IPS-18a (cell line): ENCODE data around the gene WFS1.

ENCODE experiments used
- H3K27ac ChIP-seq: one replicate; pipeline ENCODE4 v1.5.1; 2013; ENCODE audit warnings: low read length
- H3K27me3 ChIP-seq: one replicate; pipeline ENCODE4 v1.6.1; 2013; ENCODE audit warnings: mild to moderate bottlenecking, low read length; ENCODE audit not compliant: control insufficient read depth, insufficient read depth
- H3K36me3 ChIP-seq: one replicate; pipeline ENCODE4 v1.6.1; 2013; ENCODE audit warnings: low read depth, low read length; ENCODE audit not compliant: control insufficient read depth
- H3K4me1 ChIP-seq: one replicate; pipeline ENCODE4 v1.6.1; 2013; ENCODE audit warnings: low read depth, low read length; ENCODE audit not compliant: control insufficient read depth
- H3K4me3 ChIP-seq: one replicate; pipeline ENCODE4 v1.5.1; 2013; ENCODE audit warnings: low read length
- H3K9ac ChIP-seq: one replicate; pipeline ENCODE4 v1.6.1; 2013; ENCODE audit warnings: mild to moderate bottlenecking, low read length, moderate library complexity
- H3K9me3 ChIP-seq: one replicate; pipeline ENCODE4 v1.6.1; 2013; ENCODE audit warnings: low read depth, low read length; ENCODE audit not compliant: control insufficient read depth

The WFS1 gene

DNA sequence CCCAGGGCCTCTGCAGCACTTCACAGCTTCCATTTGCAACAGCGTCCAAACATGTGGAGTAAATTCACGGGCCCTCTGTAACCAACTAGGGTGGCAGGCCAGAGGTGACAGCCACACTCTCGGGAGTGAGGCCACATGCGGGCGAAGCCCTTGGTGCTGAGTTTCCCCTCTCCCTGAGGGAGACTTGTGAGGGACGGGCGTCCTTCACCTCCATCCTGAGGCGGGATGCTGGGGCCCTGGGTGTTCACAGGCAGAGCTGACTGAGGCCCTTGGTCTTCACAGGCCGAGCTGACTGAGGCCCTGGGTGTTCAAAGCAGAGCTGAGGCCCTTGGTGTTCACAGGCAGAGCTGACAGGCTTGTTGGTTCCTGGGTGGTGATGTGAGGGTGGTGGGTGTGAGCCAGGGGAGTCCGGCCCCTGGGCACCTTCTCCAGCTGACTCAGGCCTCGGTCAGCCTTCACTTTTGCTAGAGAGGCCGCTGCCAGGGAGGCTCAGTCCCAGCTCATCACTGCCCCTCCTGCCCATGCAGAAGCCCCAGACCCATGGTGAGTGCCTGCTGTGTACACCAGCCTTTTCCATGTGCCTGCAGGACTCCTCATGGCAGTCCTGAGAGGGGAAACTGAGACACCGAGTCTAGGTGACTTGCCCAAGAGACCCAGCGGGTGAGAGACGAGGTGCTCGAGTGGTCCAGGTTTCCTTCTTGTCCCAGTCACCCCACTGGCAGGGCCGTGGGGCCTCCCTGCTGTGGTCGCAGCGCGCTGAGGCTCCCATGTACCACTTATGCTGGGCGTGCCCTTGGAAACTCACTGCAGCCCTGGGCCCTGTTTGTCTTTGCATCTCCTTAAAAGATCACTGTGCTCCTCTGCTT lies 8.5 kb downstream of the WFS1 start:
- Histone ChIP-seq H3K4me1 (peaks cover 9% of the 10 kb centered on the region), H3K27ac (no peak overlapping the region), H3K4me3 (no peak overlapping the region), H3K9me3 (no peaks in the 10 kb centered on the region), H3K27me3 (no peaks in the 10 kb centered on the region), H3K9ac (no peak overlapping the region), H3K36me3 (peaks cover 12% of the 10 kb centered on the region)

GRCh38 chr4:6278801-6279197 lies 9.1 kb downstream of the WFS1 start:
- Histone ChIP-seq H3K27me3 (no peaks in the 10 kb centered on the region), H3K36me3 (peaks cover 12% of the 10 kb centered on the region), H3K4me3 (no peak overlapping the region), H3K27ac (no peak overlapping the region), H3K9ac (no peak overlapping the region), H3K4me1 (peaks cover 9% of the 10 kb centered on the region), H3K9me3 (no peaks in the 10 kb centered on the region)

DNA sequence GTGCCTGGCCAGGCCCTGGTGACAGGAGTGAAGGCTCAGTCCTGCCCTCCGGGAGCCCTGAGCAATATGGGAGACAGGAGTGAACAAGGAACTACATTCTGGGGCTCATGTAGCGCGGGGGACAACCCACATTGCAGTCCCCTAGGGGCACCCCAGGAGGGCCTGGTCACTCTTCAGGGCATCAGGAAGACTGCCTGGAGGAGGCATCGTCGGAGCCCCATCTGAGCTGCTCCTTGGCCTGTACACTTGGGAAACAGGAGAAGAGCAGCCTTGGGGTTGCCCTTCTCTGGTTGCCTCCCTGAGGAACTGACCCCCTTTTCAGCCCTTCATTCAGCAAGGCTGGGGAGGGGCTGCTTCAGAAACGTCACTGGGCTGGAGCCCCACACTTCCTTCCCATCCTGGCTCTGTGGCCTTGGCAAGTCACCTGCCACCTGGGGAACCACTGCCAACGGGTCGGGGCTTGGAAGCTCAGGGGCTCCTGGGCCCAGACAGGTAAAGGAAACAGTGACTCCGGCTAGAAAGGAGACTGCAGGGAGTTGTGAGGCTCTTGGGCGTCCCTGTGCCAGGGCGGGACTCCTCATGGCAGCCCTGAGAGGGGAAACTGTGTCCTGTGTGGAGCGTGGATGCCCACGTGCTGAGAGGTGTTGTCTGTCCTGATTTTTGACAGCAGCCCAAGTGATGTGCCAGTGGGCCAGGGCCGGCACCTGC lies 10.1 kb downstream of the WFS1 start:
- Histone ChIP-seq H3K4me1 (peaks cover 3% of the 10 kb centered on the region), H3K27ac (no peak overlapping the region), H3K4me3 (no peak overlapping the region), H3K36me3 (peaks cover 12% of the 10 kb centered on the region), H3K9ac (no peak overlapping the region), H3K27me3 (no peaks in the 10 kb centered on the region), H3K9me3 (no peaks in the 10 kb centered on the region)

DNA sequence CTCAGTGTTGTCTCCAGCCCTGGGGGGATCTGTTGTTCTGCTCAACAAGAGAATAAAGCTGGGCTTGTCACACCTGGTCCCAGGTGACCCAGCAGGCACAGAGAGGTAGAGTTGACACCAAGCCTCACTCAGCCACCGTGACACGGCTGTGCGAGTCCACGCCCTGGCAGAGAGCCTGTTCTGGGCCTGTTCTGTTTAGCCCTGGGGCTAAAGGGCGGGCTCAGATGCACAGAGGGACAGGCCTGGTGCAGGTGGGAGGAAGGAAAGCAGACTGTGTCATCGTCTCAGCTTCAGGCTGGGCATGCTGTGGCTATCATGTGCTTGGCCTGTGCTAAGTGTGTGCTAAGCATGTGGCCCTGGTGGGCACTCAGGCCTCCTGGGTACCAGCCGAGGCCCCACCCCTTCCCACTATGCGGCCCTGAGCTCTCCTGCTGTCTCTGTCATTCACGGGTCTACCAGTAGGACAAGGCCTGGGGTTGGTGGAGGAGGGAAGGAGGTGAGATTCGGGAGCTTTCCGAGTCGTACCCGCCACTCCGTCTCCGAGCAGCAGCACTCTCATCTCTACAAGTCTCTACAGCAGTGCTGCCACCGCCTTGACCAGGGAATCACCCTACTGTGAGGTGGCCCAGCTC lies 10.8 kb downstream of the WFS1 start:
- no peaks in the 10 kb centered on the region for H3K4me1 ChIP-seq

GRCh38 chr4:6281436-6282313 lies 12.0 kb downstream of the WFS1 start:
- no peak overlapping the region for H3K9ac ChIP-seq
- H3K4me3 ChIP-seq, result no peak overlapping the region
- H3K27me3 ChIP-seq, result no peaks in the 10 kb centered on the region
- H3K4me1 ChIP-seq, result no peaks in the 10 kb centered on the region
- H3K9me3 ChIP-seq, result no peaks in the 10 kb centered on the region
- peaks cover 12% of the 10 kb centered on the region for H3K36me3 ChIP-seq
- no peak overlapping the region for H3K27ac ChIP-seq

More for the DNA sequence above, 10.8 kb downstream of the WFS1 start:
- no peaks in the 10 kb centered on the region for H3K9me3 ChIP-seq
- H3K4me3 ChIP-seq, result no peak overlapping the region
- H3K9ac ChIP-seq, result no peak overlapping the region
- H3K36me3 ChIP-seq, result peaks cover 12% of the 10 kb centered on the region
- H3K27ac ChIP-seq, result no peak overlapping the region
- no peaks in the 10 kb centered on the region for H3K27me3 ChIP-seq

- H3K27me3 ChIP-seq, result no peaks in the 10 kb centered on the region
- H3K36me3 ChIP-seq, result peaks cover 13% of the 10 kb centered on the region
- H3K9ac ChIP-seq, result no peak overlapping the region
- no peaks in the 10 kb centered on the region for H3K9me3 ChIP-seq
- H3K4me3 ChIP-seq, result no peak overlapping the region
- H3K4me1 ChIP-seq, result no peaks in the 10 kb centered on the region
- no peak overlapping the region for H3K27ac ChIP-seq
Measured at GRCh38 chr4:6282314-6282771, 12.7 kb downstream of the WFS1 start.

DNA sequence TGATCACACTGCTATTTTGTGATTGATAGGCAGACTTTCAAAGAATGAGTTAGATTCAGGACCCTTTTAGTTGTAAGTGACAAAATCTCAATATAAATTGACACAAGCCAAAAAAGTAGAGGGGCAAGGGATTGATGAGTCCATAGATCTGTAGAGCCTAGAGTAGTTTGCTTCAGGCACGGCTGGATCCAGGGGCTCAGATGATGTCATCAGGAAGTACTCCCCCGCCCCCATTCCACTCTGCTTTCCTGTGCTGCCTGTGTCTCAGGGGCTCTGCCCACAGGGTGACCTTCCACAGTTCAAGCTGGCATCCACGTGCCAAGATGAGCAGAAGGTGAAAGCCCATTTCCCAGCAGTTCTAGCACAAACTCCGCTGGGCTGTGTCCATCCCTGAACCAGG lies 13.6 kb downstream of the WFS1 start:
- no peaks in the 10 kb centered on the region for H3K4me1 ChIP-seq
- no peak overlapping the region for H3K9ac ChIP-seq
- no peak overlapping the region for H3K27ac ChIP-seq
- no peaks in the 10 kb centered on the region for H3K27me3 ChIP-seq
- H3K36me3 ChIP-seq, result peaks cover 15% of the 10 kb centered on the region
- no peak overlapping the region for H3K4me3 ChIP-seq
- H3K9me3 ChIP-seq, result no peaks in the 10 kb centered on the region

DNA sequence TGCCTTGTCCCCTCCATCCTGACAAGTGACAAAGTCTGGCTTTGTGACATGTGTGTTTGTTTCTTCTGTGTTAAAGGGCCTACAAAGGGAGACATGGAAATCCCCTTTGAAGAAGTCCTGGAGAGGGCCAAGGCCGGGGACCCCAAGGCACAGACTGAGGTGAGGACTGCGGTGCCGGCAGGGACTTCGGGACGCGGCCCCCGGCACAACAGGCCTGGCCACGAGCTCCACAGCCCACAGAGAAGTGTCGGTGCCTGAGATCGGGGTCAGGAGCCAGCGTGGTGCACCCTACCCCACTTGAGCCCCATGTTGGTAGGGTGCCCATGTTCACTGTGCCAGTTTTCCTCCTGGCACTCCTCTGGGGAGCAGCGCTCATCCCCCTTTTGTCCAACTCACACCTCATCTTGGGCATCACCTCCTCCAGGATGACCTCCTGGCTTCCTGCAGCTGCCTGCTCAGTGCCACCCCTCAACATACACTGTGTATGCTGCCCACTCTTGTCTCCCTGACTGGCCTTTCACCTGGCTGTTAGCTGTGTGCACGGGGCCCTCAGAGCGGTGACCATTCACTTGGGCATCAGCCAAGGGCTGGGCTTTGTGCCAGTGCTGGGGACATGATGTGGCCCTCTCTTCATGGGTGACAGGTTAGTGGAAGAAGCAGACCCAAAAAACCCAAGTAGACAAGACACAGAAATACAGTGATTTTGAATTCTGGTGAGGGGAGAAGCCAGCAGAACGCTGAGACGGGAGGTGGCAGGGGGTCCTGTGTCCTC lies 17.6 kb downstream of the WFS1 start:
- peaks cover 19% of the 10 kb centered on the region for H3K36me3 ChIP-seq

GRCh38 chr4:6288342-6288741 lies 18.7 kb downstream of the WFS1 start:
- Histone ChIP-seq H3K4me1 (no peaks in the 10 kb centered on the region), H3K27me3 (no peaks in the 10 kb centered on the region), H3K9ac (no peak overlapping the region), H3K9me3 (no peaks in the 10 kb centered on the region), H3K4me3 (no peak overlapping the region), H3K36me3 (peaks cover 16% of the 10 kb centered on the region), H3K27ac (no peak overlapping the region)

More for the DNA sequence above, 17.6 kb downstream of the WFS1 start:
- Histone ChIP-seq H3K4me3 (no peak overlapping the region), H3K4me1 (no peaks in the 10 kb centered on the region), H3K9ac (no peak overlapping the region), H3K27me3 (no peaks in the 10 kb centered on the region), H3K9me3 (no peaks in the 10 kb centered on the region), H3K27ac (no peak overlapping the region)

- H3K4me3 ChIP-seq, result no peak overlapping the region
- H3K9ac ChIP-seq, result no peak overlapping the region
- no peaks in the 10 kb centered on the region for H3K9me3 ChIP-seq
- peaks cover 16% of the 10 kb centered on the region for H3K36me3 ChIP-seq
- no peak overlapping the region for H3K27ac ChIP-seq
- no peaks in the 10 kb centered on the region for H3K27me3 ChIP-seq
- no peaks in the 10 kb centered on the region for H3K4me1 ChIP-seq
Measured at GRCh38 chr4:6288871-6289270, 19.2 kb downstream of the WFS1 start.
